Neural cell (in vitro differentiated cells): ENCODE measurements around the gene SGCD. TPM values are rescaled to one million over a fixed set of nuclear protein-coding genes. Genes with fewer than 3 reads are reported as not detected.

Experiments used
- H2AFZ ChIP-seq: fragments of 200-600, 300-800 bp; sonication (generic), shearing (Covaris generic); 2 replicates; pipeline ENCODE4 v1.6.0; 2014; ENCODE audit warnings: low read depth, mild to moderate bottlenecking, antibody characterized with exemption, low read length, moderate library complexity
- H3F3A ChIP-seq: fragments of 200-600 bp; shearing (Covaris generic); 2 replicates; pipeline ENCODE4 v1.6.1; 2016; ENCODE audit warnings: mild to moderate bottlenecking, moderate library complexity, mixed read lengths, antibody characterized with exemption, low read length; ENCODE audit not compliant: insufficient read depth, poor library complexity, severe bottlenecking
- H3K27ac ChIP-seq: fragments of 200-600, 300-800 bp; sonication (generic), shearing (Covaris generic); 2 replicates; pipeline ENCODE4 v1.5.1; 2014; ENCODE audit warnings: mild to moderate bottlenecking, low read length, moderate library complexity
- H3K27me3 ChIP-seq: fragments of 300-800, 200-600 bp; sonication (generic), shearing (Covaris generic); 2 replicates; pipeline ENCODE4 v1.6.0; 2014; ENCODE audit warnings: mild to moderate bottlenecking, low read depth, low read length, moderate library complexity; ENCODE audit not compliant: insufficient read depth
- H3K36me3 ChIP-seq: fragments of 300-800, 200-600 bp; sonication (generic), shearing (Covaris generic); 2 replicates; pipeline ENCODE4 v1.5.1; 2014; ENCODE audit warnings: mild to moderate bottlenecking, antibody characterized with exemption, low read length, moderate library complexity; ENCODE audit not compliant: insufficient read depth
- H3K4me2 ChIP-seq: fragments of 300-800, 200-600 bp; sonication (generic), shearing (Covaris generic); 2 replicates; pipeline ENCODE4 v1.6.0; 2014; ENCODE audit warnings: mild to moderate bottlenecking, low read length
- H3K4me3 ChIP-seq: fragments of 300-800, 200-600 bp; sonication (generic), shearing (Covaris generic); 2 replicates; pipeline ENCODE4 v1.5.1; 2014; ENCODE audit warnings: mild to moderate bottlenecking, low read length, moderate library complexity
- H3K79me2 ChIP-seq: fragments of 200-600 bp; shearing (Covaris generic); replicated peaks from 2 replicates; pipeline ENCODE4 v1.6.0; 2014; ENCODE audit warnings: mild to moderate bottlenecking, low read length, moderate library complexity; ENCODE audit not compliant: insufficient read depth
- H3K9ac ChIP-seq: fragments of 300-800, 200-600 bp; sonication (generic), shearing (Covaris generic); 2 replicates; pipeline ENCODE4 v1.6.1; 2016; ENCODE audit warnings: mild to moderate bottlenecking, low read length, mixed read lengths
- H3K9me2 ChIP-seq: fragments of 200-600 bp; shearing (Covaris generic); 2 replicates; pipeline ENCODE4 v1.6.1; 2016; ENCODE audit warnings: mild to moderate bottlenecking, low read length, mixed read lengths; ENCODE audit not compliant: insufficient read depth
- H3K9me3 ChIP-seq: fragments of 200-600, 300-800 bp; sonication (generic), shearing (Covaris generic); 2 replicates; pipeline ENCODE4 v1.6.1; 2016; ENCODE audit warnings: mild to moderate bottlenecking, mixed run types, low read length, moderate library complexity, mixed read lengths
- H4K20me1 ChIP-seq: fragments of 200-600 bp; shearing (Covaris generic); 2 replicates; pipeline ENCODE4 v1.6.1; 2016; ENCODE audit warnings: mild to moderate bottlenecking, mixed run types; ENCODE audit not compliant: insufficient read depth
- CTCF ChIP-seq: fragments of 450-650 bp; IDR thresholded peaks from 2 replicates; pipeline ENCODE4 v1.5.1; 2014; ENCODE audit warnings: antibody characterized with exemption, mild to moderate bottlenecking, moderate library complexity; ENCODE audit not compliant: poor library complexity, severe bottlenecking
- EP300 ChIP-seq: fragments of 450-650 bp; conservative IDR thresholded peaks from 2 replicates; pipeline ENCODE4 v1.6.1; 2014; ENCODE audit warnings: antibody characterized with exemption, mild to moderate bottlenecking, moderate library complexity; ENCODE audit not compliant: poor library complexity, severe bottlenecking
- EZH2 ChIP-seq: fragments of 200-600, 300-800 bp; shearing (Covaris generic), sonication (generic); IDR thresholded peaks from 2 replicates; pipeline ENCODE4 v1.6.1; 2014; ENCODE audit warnings: antibody characterized with exemption, low read length, borderline replicate concordance, mild to moderate bottlenecking; ENCODE audit not compliant: insufficient read depth, poor library complexity, severe bottlenecking
- MXI1 ChIP-seq: fragments of 450-650 bp; conservative IDR thresholded peaks from 2 replicates; pipeline ENCODE4 v1.6.1; 2014; ENCODE audit warnings: antibody characterized with exemption, mild to moderate bottlenecking; ENCODE audit not compliant: poor library complexity, severe bottlenecking
- POLR2AphosphoS5 ChIP-seq: IDR thresholded peaks from 2 replicates; pipeline ENCODE4 v1.6.1; 2012
- RAD21 ChIP-seq: fragments of 450-650 bp; conservative IDR thresholded peaks from 2 replicates; pipeline ENCODE4 v1.6.1; 2014; ENCODE audit warnings: antibody characterized with exemption, mild to moderate bottlenecking, moderate library complexity
- REST ChIP-seq: IDR thresholded peaks from 2 replicates; pipeline ENCODE4 v1.6.1; 2012; ENCODE audit warnings: borderline replicate concordance
- SMC3 ChIP-seq: fragments of 450-650 bp; conservative IDR thresholded peaks from 2 replicates; pipeline ENCODE4 v1.6.1; 2014; ENCODE audit warnings: antibody characterized with exemption, mild to moderate bottlenecking, moderate library complexity; ENCODE audit not compliant: poor library complexity
- TAF1 ChIP-seq: IDR thresholded peaks from 2 replicates; pipeline ENCODE4 v1.6.1; 2012; ENCODE audit warnings: low read depth
- polyA plus RNA-seq: library from polyadenylated mRNA; depleted of rRNA; stranded (reverse); fragments of >200 nt; gene quantifications from 2 replicates; pipeline ENCODE4 v1.2.3, GENCODE V29; 2014

SGCD gene
- polyA plus RNA-seq, 1 donor from 2014 or later, result 3.4 TPM

- no peak overlapping the region for H3K9ac ChIP-seq
- H3K9me3 ChIP-seq, result no peaks in the 10 kb centered on the region
- TF ChIP-seq EZH2 (no peak), REST (no peak), MXI1 (no peak), EP300 (no peak), CTCF (no peak), SMC3 (no peak), RAD21 (no peak), POLR2AphosphoS5 (no peak), TAF1 (no peak)
- H3F3A ChIP-seq, result no peaks in the 10 kb centered on the region
- H3K79me2 ChIP-seq, result no peaks in the 10 kb centered on the region
- H3K4me2 ChIP-seq, result no peak overlapping the region
- H2AFZ ChIP-seq, result no peak overlapping the region
- H3K36me3 ChIP-seq, result no peaks in the 10 kb centered on the region
- no peak overlapping the region for H3K27ac ChIP-seq
- no peaks in the 10 kb centered on the region for H4K20me1 ChIP-seq
- H3K27me3 ChIP-seq, result no peaks in the 10 kb centered on the region
- no peak overlapping the region for H3K4me3 ChIP-seq
- no peaks in the 10 kb centered on the region for H3K9me2 ChIP-seq
Observed at GRCh38 chr5:156704139-156704538, 377.2 kb downstream of the SGCD start.

DNA sequence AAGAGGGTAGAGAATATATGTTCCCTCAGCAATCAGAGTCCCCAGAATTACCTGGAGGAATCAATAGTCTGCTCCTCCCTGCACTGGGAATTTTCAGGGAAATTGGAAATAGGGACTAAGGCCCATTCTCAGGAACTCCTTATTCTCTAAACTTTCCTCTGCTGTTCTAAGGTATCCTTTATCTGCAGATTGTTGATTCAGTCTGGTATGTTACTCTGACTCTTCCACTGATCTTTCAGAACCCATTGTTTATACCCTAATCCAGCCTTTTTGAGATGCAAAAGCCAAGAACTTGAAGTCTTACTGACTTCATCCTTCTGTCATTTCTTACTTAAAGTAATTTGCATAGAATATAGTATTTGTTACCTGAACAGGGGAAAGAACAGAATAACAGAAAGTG is 379.7 kb downstream of the SGCD start:
- Histone ChIP-seq H3F3A (no peaks in the 10 kb centered on the region), H3K9me2 (no peaks in the 10 kb centered on the region), H3K9me3 (no peaks in the 10 kb centered on the region), H3K4me2 (no peak overlapping the region), H3K79me2 (no peaks in the 10 kb centered on the region), H3K4me3 (no peak overlapping the region), H4K20me1 (no peaks in the 10 kb centered on the region), H3K9ac (no peak overlapping the region), H2AFZ (no peak overlapping the region), H3K27ac (no peak overlapping the region), H3K27me3 (no peaks in the 10 kb centered on the region), H3K36me3 (no peaks in the 10 kb centered on the region)
- no peak for TF ChIP-seq REST
- no peak for TF ChIP-seq SMC3
- no peak for TF ChIP-seq TAF1
- TF ChIP-seq EP300, result no peak
- TF ChIP-seq CTCF, result no peak
- TF ChIP-seq POLR2AphosphoS5, result no peak
- TF ChIP-seq EZH2, result no peak
- TF ChIP-seq MXI1, result no peak
- TF ChIP-seq RAD21, result no peak
